Neural crest cell (in vitro differentiated cells): ENCODE data around the gene TTC31. TPM values are rescaled to one million over a fixed set of nuclear protein-coding genes. Genes with fewer than 3 reads are reported as not detected.

Experiments
- DNase-seq: peaks from one replicate; pipeline ENCODE4 v3.0.0; 2021; ENCODE audit warnings: low read depth, mixed read lengths, low spot score
- H3K27ac Mint-ChIP-seq: one replicate; pipeline ENCODE4 v1.8.0; 2021; ENCODE audit warnings: mild to moderate bottlenecking, mixed read lengths; ENCODE audit not compliant: unreplicated experiment
- H3K27me3 Mint-ChIP-seq: 2 replicates; pipeline ENCODE4 v1.8.0; 2021; ENCODE audit warnings: low read depth, mild to moderate bottlenecking, mixed read lengths
- H3K36me3 Mint-ChIP-seq: 2 replicates; pipeline ENCODE4 v1.8.0; 2021; ENCODE audit warnings: low read depth, mild to moderate bottlenecking, mixed read lengths
- H3K4me1 Mint-ChIP-seq: 2 replicates; pipeline ENCODE4 v1.8.0; 2021; ENCODE audit warnings: mixed read lengths
- H3K4me3 Mint-ChIP-seq: one replicate; pipeline ENCODE4 v1.8.0; 2021; ENCODE audit warnings: mild to moderate bottlenecking, mixed read lengths
- H3K9me3 Mint-ChIP-seq: 2 replicates; pipeline ENCODE4 v1.8.0; 2021; ENCODE audit warnings: mixed read lengths
- CTCF ChIP-seq: fragments of 200-600 bp; sonication (generic); conservative IDR thresholded peaks from 2 replicates; pipeline ENCODE4 v1.5.0; 2021; ENCODE audit warnings: antibody characterized with exemption, mild to moderate bottlenecking
- total RNA-seq: library from RNA; stranded (reverse); gene quantifications from 2 replicates; pipeline ENCODE4 v1.2.1, GENCODE V29; 2021

TTC31 gene
- total RNA-seq, 1 donor from 2014 or later: 29.6 TPM

GRCh38 chr2:74501335-74502071 lies 18.6 kb downstream of the TTC31 start:
- H3K36me3 Mint-ChIP-seq: peaks cover 17% of the 10 kb centered on the region
- peaks cover 92% of the 10 kb centered on the region for H3K27me3 Mint-ChIP-seq
- H3K4me1 Mint-ChIP-seq: peaks cover 28% of the 10 kb centered on the region
- no peaks in the 10 kb centered on the region for H3K9me3 Mint-ChIP-seq
- H3K27ac Mint-ChIP-seq: no peak overlapping the region
- TF ChIP-seq CTCF: no peak
- DNase-seq: no peak
- H3K4me3 Mint-ChIP-seq: peak overlapping the region; percentile 74

- Mint-ChIP-seq H3K4me1 (peaks cover 35% of the 10 kb centered on the region), H3K27me3 (peaks cover 92% of the 10 kb centered on the region), H3K9me3 (no peaks in the 10 kb centered on the region), H3K27ac (no peak overlapping the region), H3K4me3 (peak overlapping the region; percentile 74), H3K36me3 (peaks cover 20% of the 10 kb centered on the region)
- TF ChIP-seq CTCF: no peak
- DNase-seq: no peak
These were observed 19.4 kb downstream of the TTC31 start for GRCh38 chr2:74502147-74502719.

- Mint-ChIP-seq H3K4me3 (peak overlapping the region; percentile 74), H3K27ac (no peak overlapping the region), H3K36me3 (peaks cover 20% of the 10 kb centered on the region), H3K27me3 (peaks cover 91% of the 10 kb centered on the region), H3K4me1 (peaks cover 40% of the 10 kb centered on the region), H3K9me3 (no peaks in the 10 kb centered on the region)
- TF ChIP-seq CTCF: peak; percentile 40
- DNase-seq: peak; percentile 37
These were observed 20.0 kb downstream of the TTC31 start for GRCh38 chr2:74502720-74503505.

- peaks cover 3% of the 10 kb centered on the region for H3K9me3 Mint-ChIP-seq
- no peak for DNase-seq
- peak overlapping the region; percentile 99 for H3K4me3 Mint-ChIP-seq
- peaks cover 90% of the 10 kb centered on the region for H3K27me3 Mint-ChIP-seq
- no peak for TF ChIP-seq CTCF
- peaks cover 41% of the 10 kb centered on the region for H3K4me1 Mint-ChIP-seq
- no peak overlapping the region for H3K27ac Mint-ChIP-seq
- H3K36me3 Mint-ChIP-seq: peaks cover 23% of the 10 kb centered on the region
These were observed 20.9 kb downstream of the TTC31 start for GRCh38 chr2:74503506-74504475.

GRCh38 chr2:74504591-74504990 lies 21.7 kb downstream of the TTC31 start:
- Mint-ChIP-seq H3K4me3 (peak overlapping the region; percentile 99), H3K27ac (no peak overlapping the region), H3K9me3 (peaks cover 3% of the 10 kb centered on the region), H3K4me1 (peaks cover 37% of the 10 kb centered on the region), H3K36me3 (peaks cover 23% of the 10 kb centered on the region), H3K27me3 (peaks cover 91% of the 10 kb centered on the region)
- no peak for TF ChIP-seq CTCF
- DNase-seq: no peak
